ENCODE measurements around the gene PGPEP1. TPM values are rescaled to one million over a fixed set of nuclear protein-coding genes. Genes with fewer than 3 reads are reported as not detected.
"Not testable (repeated sequence)": the region's sequence is repeated elsewhere in the genome, so short reads cannot be mapped to it uniquely, and the experiment has no call there.

The PGPEP1 gene
- total and polyA plus RNA-seq, 4 donors: 13.0 to 41.6 (median 15.0) TPM

DNA sequence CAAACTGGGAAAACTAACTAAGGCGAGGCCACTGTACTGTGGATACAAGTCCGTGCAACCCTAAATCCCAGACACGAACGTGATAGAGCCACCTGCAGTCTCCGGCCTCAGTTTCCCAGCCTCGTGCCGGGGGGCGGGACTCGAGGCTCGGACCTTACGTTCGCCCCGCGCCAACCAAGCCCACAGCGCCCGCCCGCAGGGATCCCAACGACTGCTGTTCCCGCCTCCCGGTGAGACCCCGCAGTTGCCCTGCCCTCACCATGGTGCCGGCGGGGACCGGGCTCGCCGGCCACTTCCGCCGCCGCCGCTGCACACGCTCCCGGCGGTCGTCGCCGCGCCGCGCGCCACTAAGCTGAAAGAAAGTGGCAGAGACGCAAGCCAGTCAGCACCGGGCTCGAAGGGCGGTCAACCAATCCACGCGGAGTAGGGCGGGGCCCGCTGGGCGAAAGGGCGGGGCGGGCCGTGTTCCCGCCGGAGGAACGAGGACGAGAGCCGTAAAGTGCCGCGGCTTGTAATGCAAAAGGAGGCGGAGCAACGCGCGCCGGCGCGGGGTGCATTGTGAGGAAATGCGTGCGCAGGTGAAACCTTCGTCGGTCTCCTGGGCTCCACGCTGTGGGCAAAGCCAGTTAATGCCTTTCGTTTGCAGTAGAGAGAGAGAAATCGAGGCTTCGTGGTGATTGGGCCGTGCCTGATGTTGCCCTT lies 17.5 kb upstream of the PGPEP1 start, which contains the start of gene LSM4:
Gene LSM4, minus strand, starts transcription at position 318 of the 702 bp plus-strand sequence. Its CDS starts 56 bp downstream, at position 262.
- Histone ChIP-seq H3K4me1 (ENCODE audit: control insufficient read depth in 5 of 5, insufficient read depth in 5 of 5, low read length in 5 of 5) (peaks cover 4 to 28% (median 15%) of the 10 kb centered on the region in 5 donors), H3K27me3 (ENCODE audit: control insufficient read depth in 3 of 3, insufficient read depth in 3 of 3, low read length in 2 of 3) (no peaks in the 10 kb centered on the region), H3K36me3 (ENCODE audit: control insufficient read depth in 4 of 4, insufficient read depth in 4 of 4, low read length in 4 of 4) (no peaks in the 10 kb centered on the region), H3K9me3 (ENCODE audit: control insufficient read depth in 4 of 4, insufficient read depth in 3 of 4, low read length in 3 of 4) (no peaks in the 10 kb centered on the region), H3K4me3 (peak within 1 kb of the TSS; percentile 78), H3K27ac (ENCODE audit: low read depth in 1 of 2, low read length in 1 of 2) (peak within 1 kb of the TSS; percentile 93 to 98), H3K9ac (ENCODE audit: insufficient read depth in 1 of 2, low read length in 2 of 2) (peak within 1 kb of the TSS; percentile 91 to 98)
- DNase-seq: peak; percentile 98 to 99 (median 99)
- ATAC-seq (ENCODE audit: insufficient read depth, low FRiP score): peak; percentile 97
- 0% methylated on average over 71 to 75 of the region's 75 CpGs for WGBS, 2 donors
- TF ChIP-seq, protein P1, sequence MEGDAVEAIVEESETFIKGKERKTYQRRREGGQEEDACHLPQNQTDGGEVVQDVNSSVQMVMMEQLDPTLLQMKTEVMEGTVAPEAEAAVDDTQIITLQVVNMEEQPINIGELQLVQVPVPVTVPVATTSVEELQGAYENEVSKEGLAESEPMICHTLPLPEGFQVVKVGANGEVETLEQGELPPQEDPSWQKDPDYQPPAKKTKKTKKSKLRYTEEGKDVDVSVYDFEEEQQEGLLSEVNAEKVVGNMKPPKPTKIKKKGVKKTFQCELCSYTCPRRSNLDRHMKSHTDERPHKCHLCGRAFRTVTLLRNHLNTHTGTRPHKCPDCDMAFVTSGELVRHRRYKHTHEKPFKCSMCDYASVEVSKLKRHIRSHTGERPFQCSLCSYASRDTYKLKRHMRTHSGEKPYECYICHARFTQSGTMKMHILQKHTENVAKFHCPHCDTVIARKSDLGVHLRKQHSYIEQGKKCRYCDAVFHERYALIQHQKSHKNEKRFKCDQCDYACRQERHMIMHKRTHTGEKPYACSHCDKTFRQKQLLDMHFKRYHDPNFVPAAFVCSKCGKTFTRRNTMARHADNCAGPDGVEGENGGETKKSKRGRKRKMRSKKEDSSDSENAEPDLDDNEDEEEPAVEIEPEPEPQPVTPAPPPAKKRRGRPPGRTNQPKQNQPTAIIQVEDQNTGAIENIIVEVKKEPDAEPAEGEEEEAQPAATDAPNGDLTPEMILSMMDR (IDR thresholded peaks at IDR 0.05; ENCODE audit: control extremely low read depth, extremely low read depth): peak; percentile 6

DNA sequence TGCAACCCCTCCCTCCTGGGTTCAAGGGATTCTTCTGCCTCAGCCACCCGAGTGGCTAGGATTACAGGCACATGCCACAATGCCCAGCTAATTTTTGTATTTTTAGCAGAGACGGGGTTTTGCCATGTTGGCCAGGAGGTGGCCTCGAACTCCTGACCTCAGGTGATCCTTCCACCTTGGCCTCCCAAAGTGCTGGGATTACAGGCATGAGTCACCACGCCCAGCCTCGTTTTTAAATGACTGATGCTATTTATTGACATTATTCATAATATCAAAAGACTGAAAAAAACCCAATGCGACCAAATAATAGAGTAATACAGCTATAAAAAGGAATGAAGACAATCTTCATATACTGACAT lies 16.0 kb upstream of the PGPEP1 start:
- 57 to 59% methylated on average over 6 of the region's 6 CpGs for WGBS, 2 donors
- Histone ChIP-seq H3K27ac (ENCODE audit: low read depth in 1 of 2, low read length in 1 of 2) (peak overlapping the region in 1 of 2 donors; percentile 93), H3K4me1 (ENCODE audit: control insufficient read depth in 5 of 5, insufficient read depth in 5 of 5, low read length in 5 of 5) (peaks cover 4 to 36% (median 15%) of the 10 kb centered on the region in 5 donors)
- not testable (repeated sequence) for H3K36me3 ChIP-seq (ENCODE audit: control insufficient read depth in 4 of 4, insufficient read depth in 4 of 4, low read length in 4 of 4); H3K9me3 ChIP-seq (ENCODE audit: control insufficient read depth in 4 of 4, insufficient read depth in 3 of 4, low read length in 3 of 4); DNase-seq; H3K27me3 ChIP-seq (ENCODE audit: control insufficient read depth in 3 of 3, insufficient read depth in 3 of 3, low read length in 2 of 3); H3K9ac ChIP-seq (ENCODE audit: insufficient read depth in 1 of 2, low read length in 2 of 2); ATAC-seq (ENCODE audit: insufficient read depth, low FRiP score); H3K4me3 ChIP-seq

- Histone ChIP-seq H3K27ac (ENCODE audit: low read depth in 1 of 2, low read length in 1 of 2) (no peak overlapping the region), H3K9me3 (ENCODE audit: control insufficient read depth in 4 of 4, insufficient read depth in 3 of 4, low read length in 3 of 4) (no peaks in the 10 kb centered on the region), H3K9ac (ENCODE audit: insufficient read depth in 1 of 2, low read length in 2 of 2) (no peak overlapping the region), H3K27me3 (ENCODE audit: control insufficient read depth in 3 of 3, insufficient read depth in 3 of 3, low read length in 2 of 3) (no peaks in the 10 kb centered on the region), H3K4me1 (ENCODE audit: control insufficient read depth in 5 of 5, insufficient read depth in 5 of 5, low read length in 5 of 5) (peaks cover 2 to 26% (median 6%) of the 10 kb centered on the region in 5 donors), H3K4me3 (no peak overlapping the region), H3K36me3 (ENCODE audit: control insufficient read depth in 4 of 4, insufficient read depth in 4 of 4, low read length in 4 of 4) (no peaks in the 10 kb centered on the region)
- ATAC-seq (ENCODE audit: insufficient read depth, low FRiP score) (no peak), DNase-seq (no peak)
- WGBS, 2 donors: 91 to 93% methylated on average over 5 of the region's 5 CpGs
- TF ChIP-seq, protein P1 (IDR thresholded peaks at IDR 0.05; ENCODE audit: control extremely low read depth, extremely low read depth): no peak
Observed at GRCh38 chr19:18326772-18327171, 13.6 kb upstream of the PGPEP1 start.

GRCh38 chr19:18328340-18329034 lies 11.9 kb upstream of the PGPEP1 start:
- WGBS, 2 donors: 2 to 3% methylated on average over 9 of the region's 9 CpGs
- peak overlapping the region; percentile 55 to 65 for H3K27ac ChIP-seq (ENCODE audit: low read depth in 1 of 2, low read length in 1 of 2)
- H3K4me1 ChIP-seq (ENCODE audit: control insufficient read depth in 5 of 5, insufficient read depth in 5 of 5, low read length in 5 of 5): peaks cover 0 to 14% (median 1%) of the 10 kb centered on the region in 5 donors
- peak overlapping the region in 1 of 2 donors; percentile 85 for H3K9ac ChIP-seq (ENCODE audit: insufficient read depth in 1 of 2, low read length in 2 of 2)
- DNase-seq: peak; percentile 96 to 99 (median 99)
- peak; percentile 98 for ATAC-seq (ENCODE audit: insufficient read depth, low FRiP score)
- no peaks in the 10 kb centered on the region for H3K36me3 ChIP-seq (ENCODE audit: control insufficient read depth in 4 of 4, insufficient read depth in 4 of 4, low read length in 4 of 4)
- H3K9me3 ChIP-seq (ENCODE audit: control insufficient read depth in 4 of 4, insufficient read depth in 3 of 4, low read length in 3 of 4): no peaks in the 10 kb centered on the region
- H3K4me3 ChIP-seq: no peak overlapping the region
- no peaks in the 10 kb centered on the region for H3K27me3 ChIP-seq (ENCODE audit: control insufficient read depth in 3 of 3, insufficient read depth in 3 of 3, low read length in 2 of 3)
- TF ChIP-seq, protein P1 (IDR thresholded peaks at IDR 0.05; ENCODE audit: control extremely low read depth, extremely low read depth): peak; percentile 95

All from lung (tissue), 12 donors.